Hippocampal formation (tissue), 2 donors: ENCODE results near the gene SPACDR.

Experiments
- DNase-seq, 2 donors: peaks; one replicate each; lab custom pipeline; 2025; lab: John Stamatoyannopoulos, UW

SPACDR gene

DNA sequence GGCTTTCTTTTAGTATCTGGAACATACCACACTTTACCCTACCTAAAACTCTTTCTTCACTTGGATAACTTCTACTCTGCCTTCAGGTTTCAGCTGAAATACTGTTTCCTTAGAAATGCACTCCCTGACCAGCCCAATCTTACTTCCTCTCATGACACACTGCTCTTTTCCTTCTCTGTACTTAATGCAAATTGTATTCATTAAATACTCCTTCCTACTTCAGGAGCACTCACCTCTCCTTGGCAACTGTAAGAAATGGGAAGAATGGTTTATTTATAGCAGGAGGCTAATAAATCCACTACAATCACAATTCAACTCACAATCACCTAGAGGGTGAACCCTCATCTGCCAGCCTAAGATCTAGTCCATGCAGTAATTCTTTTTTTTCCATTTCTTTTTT, 50.7 kb downstream of the SPACDR start:
- DNase-seq = no peak

DNA sequence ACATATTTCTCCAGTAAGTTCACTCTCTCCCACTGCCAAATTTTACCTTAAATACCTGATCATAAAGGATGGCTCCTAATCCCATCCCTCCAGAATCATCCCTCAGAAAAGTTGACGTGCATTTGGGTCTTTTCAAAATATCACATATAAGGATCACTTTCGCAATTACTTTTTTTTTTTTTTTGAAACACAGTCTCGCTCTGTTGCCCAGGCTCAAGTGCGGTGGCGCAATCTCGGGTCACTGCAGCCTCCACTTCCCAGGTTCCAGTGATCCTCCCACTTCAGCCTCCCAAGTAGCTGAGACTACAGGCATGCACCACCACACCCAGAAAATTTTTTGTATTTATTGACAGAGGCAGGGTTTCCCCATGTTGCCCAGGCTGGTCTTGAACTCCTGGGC, 53.0 kb downstream of the SPACDR start:
- no peak for DNase-seq

DNA sequence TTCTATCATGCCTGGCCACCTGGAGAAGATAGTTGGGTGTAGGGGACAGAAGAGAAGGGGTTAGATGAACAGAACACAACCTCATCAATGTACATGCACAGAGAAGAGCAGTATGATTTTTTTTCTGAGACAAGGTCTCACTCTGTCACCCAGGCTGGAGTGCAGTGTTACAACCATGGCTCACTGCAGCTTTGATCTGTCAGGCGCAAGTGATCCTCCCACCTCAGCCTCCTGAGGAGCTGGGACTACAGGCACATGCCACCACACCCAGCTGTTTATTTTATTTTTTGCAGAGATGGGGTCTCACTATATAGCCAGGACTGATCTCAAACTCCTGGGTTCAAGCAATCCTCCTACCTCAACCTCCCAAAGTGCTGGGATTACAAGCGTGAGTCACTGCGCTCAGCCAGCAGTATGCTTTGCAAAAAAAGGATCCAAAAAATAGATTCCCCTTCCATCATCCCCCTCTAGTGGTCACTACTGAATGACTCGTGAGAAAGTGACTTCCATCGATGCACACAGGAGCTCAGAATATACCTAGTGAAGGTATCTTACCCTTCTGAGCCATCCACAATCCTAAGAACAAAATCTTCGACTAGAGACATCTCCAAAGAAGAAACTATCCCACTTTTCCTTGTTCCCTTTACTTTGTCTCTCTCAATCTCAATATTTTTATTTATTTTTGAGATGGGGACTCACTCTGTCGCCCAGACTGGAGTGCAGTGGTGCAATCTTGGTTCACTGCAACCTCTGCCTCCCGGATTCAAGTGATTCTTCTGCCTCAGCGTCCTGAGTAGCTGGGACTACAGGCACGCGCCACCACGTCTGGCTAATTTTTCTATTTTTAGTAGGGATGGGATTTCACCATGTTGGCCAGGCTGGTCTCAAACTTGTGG, 56.5 kb downstream of the SPACDR start:
- DNase-seq = peak in 1 of 2 donors; percentile 21

DNA sequence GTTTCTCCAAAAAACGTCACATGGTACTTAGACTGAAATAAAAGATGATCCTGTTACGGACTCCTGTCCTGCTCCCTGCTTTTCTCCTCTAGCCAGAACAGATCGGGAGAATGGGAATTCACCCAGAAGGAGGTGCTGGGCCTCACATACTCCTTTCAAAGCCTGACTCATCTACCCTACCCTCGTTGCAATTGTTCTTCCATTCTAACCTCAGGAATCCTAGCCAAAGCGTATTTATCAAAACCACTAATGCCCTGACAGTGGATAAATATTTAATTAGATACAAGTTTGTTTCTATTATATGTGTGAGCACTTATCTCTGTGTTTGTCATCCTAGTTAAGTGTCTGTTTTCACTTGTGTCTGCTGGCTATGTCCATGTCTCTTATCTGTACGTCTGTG, 57.3 kb downstream of the SPACDR start:
- DNase-seq = no peak
